GM21526 (cell line): ENCODE results near the gene FUBP3.
"Not testable (repeated sequence)": the region's sequence is repeated elsewhere in the genome, so short reads cannot be mapped to it uniquely, and the experiment has no call there.

Experiments
- ATAC-seq: cut with Tn5 transposase; IDR thresholded peaks from one replicate; pipeline ENCODE4 v1.9.1; 2021; ENCODE audit warnings: moderate library complexity; ENCODE audit not compliant: unreplicated experiment, low FRiP score

Gene FUBP3

GRCh38 chr9:130556396-130557076 lies 22.8 kb upstream of the FUBP3 start:
- ATAC-seq, result no peak

- no peak for ATAC-seq
These were observed 22.3 kb upstream of the FUBP3 start for GRCh38 chr9:130557077-130557468.

GRCh38 chr9:130561056-130561455 lies 18.3 kb upstream of the FUBP3 start:
- ATAC-seq, result no peak

- not testable (repeated sequence) for ATAC-seq
These were observed 16.9 kb upstream of the FUBP3 start for GRCh38 chr9:130562525-130562924.

- ATAC-seq, result no peak
These were observed 15.6 kb upstream of the FUBP3 start for GRCh38 chr9:130563797-130564196.

- ATAC-seq, result no peak
These were observed 13.6 kb upstream of the FUBP3 start for GRCh38 chr9:130565792-130566191.

GRCh38 chr9:130570208-130570607 lies 9.2 kb upstream of the FUBP3 start:
- ATAC-seq, result no peak

GRCh38 chr9:130575514-130575913 lies 3.9 kb upstream of the FUBP3 start:
- ATAC-seq, result no peak

- ATAC-seq, result no peak
These were observed 3.2 kb upstream of the FUBP3 start for GRCh38 chr9:130576176-130576575.

GRCh38 chr9:130579738-130580463 lies 524 bp downstream of the FUBP3 start:
- ATAC-seq, result peak; percentile 27

- ATAC-seq, result no peak
These were observed 2.4 kb downstream of the FUBP3 start for GRCh38 chr9:130581766-130582165.

GRCh38 chr9:130583271-130583670 lies 3.9 kb downstream of the FUBP3 start:
- ATAC-seq, result no peak

- no peak for ATAC-seq
These were observed 8.5 kb downstream of the FUBP3 start for GRCh38 chr9:130587921-130588320.

GRCh38 chr9:130588416-130588815 lies 9.0 kb downstream of the FUBP3 start:
- no peak for ATAC-seq

- ATAC-seq, result no peak
These were observed 10.4 kb downstream of the FUBP3 start for GRCh38 chr9:130589754-130590153.

GRCh38 chr9:130590305-130590704 lies 10.9 kb downstream of the FUBP3 start:
- no peak for ATAC-seq

- ATAC-seq, result no peak
These were observed 13.6 kb downstream of the FUBP3 start for GRCh38 chr9:130593020-130593419.

GRCh38 chr9:130597228-130597627 lies 17.9 kb downstream of the FUBP3 start:
- ATAC-seq, result no peak

- no peak for ATAC-seq
These were observed 18.8 kb downstream of the FUBP3 start for GRCh38 chr9:130598188-130598587.

GRCh38 chr9:130599625-130600024 lies 20.2 kb downstream of the FUBP3 start:
- ATAC-seq, result no peak

- no peak for ATAC-seq
These were observed 21.7 kb downstream of the FUBP3 start for GRCh38 chr9:130601100-130601499.

GRCh38 chr9:130604295-130604694 lies 24.9 kb downstream of the FUBP3 start:
- ATAC-seq, result no peak
